Right forelimb (tissue), 1 donor: ENCODE measurements around the gene PCDH19.

ENCODE experiments used
- DNase-seq: peaks from one replicate; pipeline ENCODE4 v3.0.0-alpha.2; 2018

The PCDH19 gene

DNA sequence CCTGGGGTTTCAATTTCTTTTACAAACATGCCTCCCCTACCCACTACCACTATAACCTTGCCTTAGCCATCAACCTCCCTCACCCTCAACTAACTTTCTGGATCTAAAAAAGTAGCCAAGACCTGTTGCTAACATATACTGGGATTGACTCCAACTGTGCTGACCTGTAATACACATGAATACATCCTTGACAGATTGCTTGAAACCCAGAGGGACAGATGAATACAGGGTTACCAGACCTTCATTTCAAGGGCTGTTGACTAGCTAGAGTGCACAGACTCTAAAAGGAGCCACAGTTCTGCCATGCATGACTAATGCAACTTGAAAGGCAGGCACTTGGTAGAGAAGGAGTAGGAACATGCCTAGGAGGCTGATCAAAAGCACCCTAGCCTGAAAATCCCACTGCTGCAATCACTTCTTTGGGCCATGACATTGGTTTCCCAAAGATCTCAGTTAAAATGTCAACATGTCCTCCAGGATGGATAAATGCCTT lies 121.0 kb downstream of the PCDH19 start:
- DNase-seq, result no peak

DNA sequence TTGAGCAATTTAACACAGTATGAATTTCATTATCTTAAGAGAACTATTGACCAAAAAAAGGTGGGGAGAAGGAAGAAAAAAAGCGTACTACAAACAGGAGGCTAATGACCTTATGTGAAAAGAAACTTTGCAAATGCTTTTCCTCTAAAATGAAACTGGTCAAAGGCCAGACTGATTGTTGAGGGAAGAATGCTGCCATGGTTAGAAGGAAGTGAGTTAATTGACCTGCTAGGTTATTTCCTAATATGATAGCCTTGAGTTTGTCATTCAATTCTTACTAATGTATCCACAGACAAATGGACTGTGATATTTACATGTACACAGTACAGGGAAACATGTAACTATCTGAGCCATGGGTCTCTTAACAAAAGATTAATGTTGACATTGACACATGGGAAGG lies 132.8 kb downstream of the PCDH19 start:
- no peak for DNase-seq

DNA sequence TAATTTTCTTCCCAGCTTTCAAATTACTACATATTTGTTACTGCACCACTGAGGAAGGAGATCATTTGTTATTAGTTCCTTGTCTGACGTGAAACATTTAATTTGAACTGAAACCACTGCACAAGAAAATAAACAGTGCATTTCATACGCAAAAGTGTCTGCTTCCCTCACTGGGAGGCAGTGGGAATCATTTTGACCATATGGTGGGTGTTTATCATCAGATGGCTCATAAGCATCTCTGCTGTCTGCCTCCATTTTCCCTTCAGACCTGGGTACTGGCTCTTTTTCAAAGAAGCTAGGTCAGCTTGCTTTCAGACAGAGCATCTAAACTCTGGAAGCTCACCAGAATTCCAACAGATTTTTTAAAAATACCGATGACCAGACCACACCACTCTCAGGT lies 135.2 kb downstream of the PCDH19 start:
- no peak for DNase-seq

DNA sequence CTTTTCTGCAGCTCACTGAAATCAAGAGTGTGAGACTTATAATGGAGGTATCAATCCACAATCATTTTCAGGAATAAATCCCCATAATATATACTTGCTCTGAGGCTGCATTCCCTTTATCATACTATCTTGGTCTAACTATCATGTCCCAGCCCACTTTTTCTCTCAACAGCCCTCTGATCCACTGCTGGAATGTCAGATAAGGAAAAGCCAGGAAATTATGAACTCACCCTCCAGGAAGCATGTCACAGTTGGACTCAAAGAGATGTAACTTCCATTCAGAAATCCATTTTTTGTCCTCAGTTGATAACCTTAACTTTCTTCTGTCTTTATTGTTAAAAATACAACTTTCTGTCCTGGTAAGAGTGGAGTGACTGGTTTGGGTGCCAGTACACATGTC lies 144.9 kb downstream of the PCDH19 start:
- no peak for DNase-seq

DNA sequence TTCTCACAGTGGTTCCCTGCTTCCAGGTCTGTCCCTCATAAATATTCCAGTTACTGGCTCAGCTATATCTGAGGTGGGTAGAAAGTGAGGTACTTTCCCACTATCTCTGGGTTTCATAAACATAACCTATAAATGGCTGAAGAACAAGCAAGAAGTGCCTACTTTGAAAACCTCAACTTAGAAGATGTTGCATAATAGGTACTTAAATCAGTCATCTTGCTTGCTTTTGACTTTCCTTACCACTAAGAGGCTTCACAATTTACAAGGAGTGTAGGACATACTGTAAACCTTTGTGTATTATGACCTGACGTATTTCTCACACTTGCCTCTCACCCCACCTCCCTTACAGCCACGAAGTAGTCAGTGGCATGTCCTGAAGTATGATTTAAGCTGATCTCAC lies 145.9 kb downstream of the PCDH19 start:
- DNase-seq, result no peak

DNA sequence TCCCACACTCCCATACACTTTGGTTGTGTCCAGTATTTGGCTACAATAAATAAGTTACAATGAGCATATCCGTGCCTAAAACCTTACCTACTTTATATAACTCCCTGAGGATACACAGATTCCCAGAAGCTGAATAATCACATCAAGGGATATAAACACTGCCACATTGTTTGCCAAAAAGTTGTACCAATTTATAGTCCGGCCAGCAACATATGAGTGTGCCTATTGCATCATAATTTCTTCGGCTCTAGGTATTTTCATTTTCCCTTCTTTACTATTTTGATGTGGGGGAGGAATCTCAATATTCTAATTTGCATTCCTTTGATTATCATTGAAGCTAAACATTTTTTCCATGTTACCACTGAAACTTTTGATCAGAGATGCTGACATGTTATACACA lies 146.4 kb downstream of the PCDH19 start:
- no peak for DNase-seq

DNA sequence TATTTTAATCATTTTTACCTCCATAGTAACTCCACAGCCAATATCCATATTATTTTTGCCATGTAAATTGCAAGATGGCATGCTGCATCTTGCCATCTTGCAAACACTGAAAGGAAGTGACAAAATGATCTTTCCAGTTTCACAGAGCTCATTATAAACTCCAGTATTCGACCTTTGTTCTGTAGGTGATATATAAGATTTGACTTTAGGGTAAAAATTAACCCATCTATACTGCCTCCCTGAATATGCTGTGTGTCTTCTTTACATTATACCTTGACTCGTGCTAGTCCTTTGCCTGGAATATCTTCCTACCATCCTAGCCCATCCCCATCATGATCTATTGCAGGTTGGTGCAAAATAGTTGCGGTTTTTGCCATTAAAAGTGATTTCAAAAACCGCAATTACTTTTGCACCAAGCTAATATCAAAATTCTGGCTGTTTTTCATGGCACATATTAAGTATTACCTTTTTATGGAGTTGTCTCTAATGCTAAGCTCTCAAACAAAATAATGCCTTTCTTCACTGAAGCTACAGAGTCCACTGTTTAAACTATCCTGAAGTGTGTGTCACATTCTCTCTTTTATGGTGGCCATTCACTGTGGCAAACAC lies 161.1 kb downstream of the PCDH19 start:
- no peak for DNase-seq

DNA sequence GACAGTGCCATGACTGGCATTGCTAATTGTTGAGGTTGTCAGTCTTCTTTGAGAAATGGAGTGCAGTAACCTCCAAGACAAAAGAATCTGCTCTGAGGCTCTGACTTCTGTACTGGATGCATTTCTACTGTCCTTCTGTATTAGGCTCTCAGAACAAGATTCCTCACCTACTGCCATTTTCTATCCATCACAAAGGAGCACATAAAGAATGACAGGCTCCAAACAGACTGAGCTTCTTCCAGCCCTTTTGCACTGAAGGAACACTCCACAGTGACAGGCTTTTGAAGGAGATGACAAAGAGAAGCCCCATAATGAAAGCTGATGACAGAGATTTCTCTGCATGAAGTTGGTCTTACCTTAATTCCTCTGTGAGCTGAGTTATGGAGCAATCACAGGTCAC lies 162.2 kb downstream of the PCDH19 start:
- DNase-seq, result no peak

DNA sequence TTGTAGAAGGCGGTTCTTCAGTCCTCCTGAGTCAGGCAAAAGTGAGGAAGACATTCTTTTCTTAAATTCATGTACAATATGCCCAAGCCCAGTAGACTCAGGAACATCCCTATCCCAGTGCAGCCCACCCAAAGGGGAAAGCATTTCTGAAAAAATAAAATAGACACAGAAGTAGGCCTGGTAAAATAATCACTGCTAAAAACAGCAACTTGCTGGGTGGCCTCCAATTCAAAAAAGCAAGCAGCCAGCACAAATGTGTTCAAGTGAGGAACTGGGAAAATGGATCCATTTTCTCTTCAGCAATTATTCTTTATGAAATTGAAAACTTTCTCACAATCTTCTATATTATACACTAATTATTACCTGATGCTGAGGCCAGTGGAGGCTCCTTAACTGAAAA lies 165.4 kb downstream of the PCDH19 start:
- DNase-seq, result no peak
